Measurements from ENCODE around the gene CDH18.

GRCh38 chr5:19903611-19904010 is 84.4 kb downstream of the CDH18 start:
- TF ChIP-seq CTCF (IDR thresholded peaks at IDR 0.05) (no peak), POLR2A (IDR thresholded peaks at IDR 0.05) (no peak)
